Raji (cell line): ENCODE results near the gene MRGPRD.

Experiments used
- POLR2A ChIP-seq: IDR thresholded peaks from 2 replicates; pipeline ENCODE4 v1.6.1; 2011; ENCODE audit warnings: low read depth, low read length, control low read depth; ENCODE audit not compliant: insufficient read depth

Gene MRGPRD

GRCh38 chr11:68950762-68951161, 30.0 kb downstream of the MRGPRD start:
- TF ChIP-seq POLR2A: no peak

DNA sequence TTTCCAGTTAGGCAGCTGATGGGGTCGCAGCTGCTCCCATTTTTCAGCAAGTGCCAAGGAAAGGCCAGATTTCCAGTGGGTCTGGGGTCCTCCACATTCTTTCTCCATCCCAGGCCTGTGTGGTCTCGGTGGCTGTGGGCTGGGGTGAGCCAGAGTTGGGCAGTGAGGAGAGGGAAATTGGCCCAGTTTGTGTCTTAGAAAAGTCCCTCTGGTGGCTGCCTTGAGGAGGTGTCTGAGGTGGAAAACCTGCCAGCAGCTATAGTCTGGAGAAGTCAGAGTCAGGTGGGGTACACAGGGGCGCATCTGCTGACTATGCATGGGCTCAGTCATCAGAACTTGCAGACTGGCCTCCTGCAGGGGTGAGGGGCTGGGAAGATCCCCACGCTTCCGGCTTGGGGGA, 30.5 kb downstream of the MRGPRD start:
- TF ChIP-seq POLR2A: no peak

DNA sequence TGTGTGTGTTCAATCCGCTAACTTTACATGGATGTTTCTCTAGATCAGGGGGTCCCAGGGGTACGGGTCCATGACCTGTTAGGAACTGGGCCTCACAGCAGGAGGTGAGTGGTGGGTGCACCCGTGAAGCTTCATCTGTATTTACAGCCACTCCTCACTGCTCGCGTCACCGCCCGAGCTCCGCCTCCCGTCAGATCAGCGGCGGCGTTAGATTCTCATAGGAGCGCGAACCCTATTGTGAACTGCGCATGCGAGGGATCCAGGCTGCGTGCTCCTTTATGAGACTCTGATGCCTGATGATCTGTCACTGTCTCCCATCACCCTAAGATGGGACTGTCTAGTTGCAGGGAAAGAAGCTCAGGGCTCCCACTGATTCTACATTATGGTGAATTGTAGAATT, 31.9 kb downstream of the MRGPRD start:
- TF ChIP-seq POLR2A: no peak

DNA sequence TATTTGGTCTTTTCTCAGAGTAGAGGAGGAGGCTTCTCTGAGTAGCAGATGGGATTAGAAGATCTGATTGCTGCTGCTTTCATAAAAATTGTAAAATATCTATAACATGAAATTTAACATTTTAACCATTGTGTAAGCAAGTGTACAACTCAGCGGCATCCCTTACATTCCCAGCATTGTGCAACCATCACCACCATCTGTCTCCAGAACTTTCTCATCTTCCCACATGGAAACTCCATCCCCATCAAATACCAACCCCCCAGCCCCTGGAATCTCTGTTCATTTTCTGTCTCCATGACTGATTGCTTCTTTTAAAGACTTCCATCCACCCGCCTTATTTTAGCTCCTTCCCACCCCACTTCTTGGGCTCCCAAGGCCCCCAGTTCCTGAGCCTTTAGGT, 32.3 kb downstream of the MRGPRD start:
- no peak for TF ChIP-seq POLR2A

DNA sequence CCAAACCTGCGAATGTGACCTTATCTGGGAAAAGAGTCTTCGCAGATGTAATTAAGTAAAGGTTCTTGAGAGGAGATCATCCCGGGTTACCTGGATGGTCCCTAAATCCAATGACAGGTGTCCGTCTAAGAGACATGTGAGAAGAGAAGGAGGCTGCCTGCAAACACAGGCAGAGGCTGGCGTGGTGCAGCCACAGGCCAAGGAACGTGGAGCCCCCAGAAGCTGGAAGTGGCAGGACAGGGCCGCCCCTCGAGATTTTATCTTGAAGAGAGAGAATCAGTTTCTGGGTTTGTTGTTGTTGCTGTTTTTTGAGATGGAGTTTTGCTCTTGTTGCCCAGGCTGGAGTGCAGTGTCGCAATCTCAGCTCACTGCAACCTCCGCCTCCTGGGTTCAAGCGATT, 33.6 kb downstream of the MRGPRD start:
- TF ChIP-seq POLR2A: no peak

DNA sequence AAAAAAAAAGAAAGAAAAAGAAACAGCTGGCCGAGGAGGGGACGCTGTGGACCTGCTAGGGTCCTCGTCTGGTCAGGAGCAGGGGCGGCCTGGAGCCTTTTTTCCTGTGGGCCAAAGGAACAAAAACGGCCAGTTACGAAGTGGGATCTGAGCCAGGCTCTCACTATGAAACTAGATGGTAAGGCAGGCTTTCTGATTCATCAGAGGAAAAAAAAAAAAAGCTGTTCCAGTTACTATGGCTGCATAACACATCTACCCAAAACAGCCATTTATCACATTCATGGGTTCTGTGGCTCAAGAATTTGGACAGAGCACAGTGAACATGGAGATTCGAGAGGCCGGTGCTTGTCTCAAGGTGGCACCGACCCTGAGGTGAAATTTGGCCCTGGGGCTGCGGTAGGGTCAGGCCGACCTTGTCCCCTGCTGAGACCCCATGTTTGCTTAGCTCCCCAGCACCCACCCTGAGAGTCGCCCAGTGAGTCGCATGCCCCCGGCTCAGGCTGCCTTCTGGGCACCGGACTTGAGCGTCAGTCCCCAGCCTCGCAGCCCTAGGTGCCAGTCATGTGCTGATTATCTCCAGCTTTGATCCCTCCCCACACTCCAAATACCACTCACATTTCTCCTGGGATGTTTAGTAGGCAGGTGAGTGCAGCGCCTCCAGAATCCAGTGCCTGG, 34.2 kb downstream of the MRGPRD start:
- no peak for TF ChIP-seq POLR2A

GRCh38 chr11:68942751-68943271, 38.0 kb downstream of the MRGPRD start:
- no peak for TF ChIP-seq POLR2A

DNA sequence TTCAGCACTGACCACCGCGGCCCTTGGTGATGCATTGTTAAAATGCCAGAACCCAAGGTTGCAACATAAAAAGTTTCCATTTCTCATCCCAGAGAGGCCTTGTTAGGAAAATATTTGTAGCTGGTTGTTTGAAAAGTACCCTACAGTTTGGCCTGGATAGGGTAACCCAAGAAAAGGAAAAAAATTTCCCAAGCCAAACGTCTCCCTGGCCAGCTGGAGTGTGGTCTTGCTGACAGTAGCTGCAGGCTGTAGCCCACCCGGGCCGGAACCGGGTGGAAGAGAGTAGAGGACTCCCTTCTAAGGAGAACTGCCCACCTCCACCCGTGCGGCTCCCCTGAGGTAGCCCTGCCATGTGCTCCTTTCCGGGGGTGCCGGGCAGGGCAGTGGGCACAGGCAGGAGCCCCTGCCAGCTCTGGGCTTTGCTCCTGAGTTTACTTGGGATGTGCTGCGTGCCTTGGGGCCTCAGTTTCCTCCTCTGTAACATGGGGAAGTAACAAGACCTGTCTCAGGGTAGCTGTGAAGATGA, 38.6 kb downstream of the MRGPRD start:
- TF ChIP-seq POLR2A: no peak

GRCh38 chr11:68941324-68942094, 39.3 kb downstream of the MRGPRD start:
- no peak for TF ChIP-seq POLR2A

- TF ChIP-seq POLR2A: no peak
These were observed 40.0 kb downstream of the MRGPRD start for GRCh38 chr11:68940651-68941323.

DNA sequence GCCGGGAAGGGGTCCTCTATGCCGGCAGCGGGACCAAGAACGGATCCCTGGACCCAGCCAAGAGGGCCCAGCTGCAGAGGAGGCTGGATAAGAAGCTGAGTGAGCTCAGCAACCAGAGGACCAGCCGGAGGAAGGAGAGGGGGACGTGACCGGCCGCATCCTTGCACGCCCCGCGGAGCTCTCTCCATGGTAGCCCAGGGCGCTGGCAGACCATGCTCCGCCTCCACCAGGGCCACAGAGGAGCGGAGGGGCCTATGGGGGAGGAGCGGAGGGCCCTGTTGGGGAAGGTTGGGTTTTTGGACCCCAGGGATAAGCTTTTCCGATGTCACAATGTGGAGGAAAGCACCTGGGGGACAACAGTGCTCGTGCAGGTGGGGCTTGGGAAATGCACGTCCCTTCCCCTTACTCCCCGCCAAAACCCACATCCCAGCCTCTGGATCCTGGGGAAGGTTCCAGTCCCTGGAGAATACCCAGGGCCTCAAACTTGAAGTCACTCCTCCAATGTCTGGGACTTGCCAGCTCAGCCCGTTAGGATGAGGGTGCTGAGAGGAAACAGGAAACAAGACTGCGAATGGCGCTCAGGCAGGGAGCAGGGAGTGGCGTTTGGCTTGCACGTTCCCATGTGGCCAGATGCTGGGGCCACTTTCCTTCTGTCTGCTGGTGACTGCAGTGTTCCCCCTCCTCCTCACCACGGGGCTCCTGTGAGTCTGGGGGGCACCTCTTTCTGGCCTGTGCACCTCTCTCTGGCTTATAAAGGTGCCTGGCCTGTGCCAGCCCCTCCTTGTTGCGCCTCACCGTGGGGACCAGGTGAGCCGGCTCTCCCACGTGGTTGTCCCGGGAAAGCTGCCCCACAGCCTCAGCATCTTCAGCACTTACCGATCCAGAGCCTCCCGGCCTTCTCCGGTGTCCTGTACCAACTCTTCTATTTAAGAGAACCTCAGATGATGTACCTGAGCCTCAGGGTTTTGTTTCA, 40.9 kb downstream of the MRGPRD start:
- TF ChIP-seq POLR2A: no peak

GRCh38 chr11:68938816-68939582, 41.8 kb downstream of the MRGPRD start:
- no peak for TF ChIP-seq POLR2A

- no peak for TF ChIP-seq POLR2A
These were observed 42.7 kb downstream of the MRGPRD start for GRCh38 chr11:68938088-68938487.
